Measurements from ENCODE around the gene ABCA13.

ABCA13 gene

DNA sequence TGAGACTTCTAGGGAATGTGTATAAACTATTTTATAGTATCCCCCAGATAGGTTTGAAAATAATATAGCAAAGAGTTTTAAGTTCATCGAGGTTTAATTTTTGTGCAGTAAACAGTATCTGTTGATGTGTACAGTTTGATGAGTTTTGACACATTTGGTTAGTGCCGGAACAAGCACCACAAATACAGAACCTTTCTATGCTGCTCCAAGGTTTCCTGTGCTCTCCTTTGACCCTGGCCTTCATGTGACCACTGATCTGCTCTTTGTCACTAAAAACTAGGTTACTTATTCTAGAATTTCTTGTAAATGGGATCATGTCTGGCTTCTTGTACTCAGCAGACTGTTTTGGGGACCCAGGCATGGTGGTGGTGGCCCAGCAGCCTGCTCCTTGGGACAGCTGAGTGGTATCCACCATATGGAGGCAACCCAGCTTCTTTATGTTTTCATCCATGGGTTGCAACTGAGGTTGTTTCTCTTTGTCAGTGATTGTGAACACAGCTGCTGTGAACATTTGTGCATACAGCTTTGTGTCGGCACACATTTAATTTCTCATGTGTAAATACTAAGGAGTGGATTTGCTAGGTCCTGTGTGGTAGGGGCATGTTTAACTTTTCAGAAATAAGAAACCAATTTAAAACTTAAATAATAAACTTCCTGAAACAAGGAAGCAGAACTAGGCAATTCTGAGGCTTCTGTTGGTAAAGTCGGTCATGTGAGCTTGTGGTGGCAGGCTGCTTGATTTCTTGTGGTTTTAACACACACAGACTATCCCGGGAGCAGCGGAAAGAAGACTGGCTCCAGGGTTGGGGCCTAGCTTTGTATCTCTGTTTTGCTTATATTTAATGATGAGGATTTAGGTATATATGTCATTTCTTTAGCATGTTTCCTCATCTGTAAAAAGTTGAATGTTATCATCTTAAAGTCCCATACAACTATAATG lies 219.4 kb downstream of the ABCA13 start:
- DNase-seq (ENCODE audit: extremely low spot score): no peak
- ChIA-PET CTCF (no interaction called here), POLR2A (no interaction called here)
- TF ChIP-seq FOXA1 (IDR thresholded peaks at IDR 0.05) (no peak), ARNT (IDR thresholded peaks at IDR 0.05) (no peak), TARDBP (IDR thresholded peaks at IDR 0.05) (no peak), FOXM1 (IDR thresholded peaks at IDR 0.05; ENCODE audit: borderline replicate concordance) (no peak), ELF4 (IDR thresholded peaks at IDR 0.05) (no peak), BHLHE40 (IDR thresholded peaks at IDR 0.05; ENCODE audit: borderline replicate concordance) (no peak), CTBP1 (IDR thresholded peaks at IDR 0.05; ENCODE audit: borderline replicate concordance) (no peak), L3MBTL2 (conservative IDR thresholded peaks at IDR 0.05) (no peak)
- TF ChIP-seq, protein P1, sequence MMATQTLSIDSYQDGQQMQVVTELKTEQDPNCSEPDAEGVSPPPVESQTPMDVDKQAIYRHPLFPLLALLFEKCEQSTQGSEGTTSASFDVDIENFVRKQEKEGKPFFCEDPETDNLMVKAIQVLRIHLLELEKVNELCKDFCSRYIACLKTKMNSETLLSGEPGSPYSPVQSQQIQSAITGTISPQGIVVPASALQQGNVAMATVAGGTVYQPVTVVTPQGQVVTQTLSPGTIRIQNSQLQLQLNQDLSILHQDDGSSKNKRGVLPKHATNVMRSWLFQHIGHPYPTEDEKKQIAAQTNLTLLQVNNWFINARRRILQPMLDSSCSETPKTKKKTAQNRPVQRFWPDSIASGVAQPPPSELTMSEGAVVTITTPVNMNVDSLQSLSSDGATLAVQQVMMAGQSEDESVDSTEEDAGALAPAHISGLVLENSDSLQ (IDR thresholded peaks at IDR 0.05): no peak

DNA sequence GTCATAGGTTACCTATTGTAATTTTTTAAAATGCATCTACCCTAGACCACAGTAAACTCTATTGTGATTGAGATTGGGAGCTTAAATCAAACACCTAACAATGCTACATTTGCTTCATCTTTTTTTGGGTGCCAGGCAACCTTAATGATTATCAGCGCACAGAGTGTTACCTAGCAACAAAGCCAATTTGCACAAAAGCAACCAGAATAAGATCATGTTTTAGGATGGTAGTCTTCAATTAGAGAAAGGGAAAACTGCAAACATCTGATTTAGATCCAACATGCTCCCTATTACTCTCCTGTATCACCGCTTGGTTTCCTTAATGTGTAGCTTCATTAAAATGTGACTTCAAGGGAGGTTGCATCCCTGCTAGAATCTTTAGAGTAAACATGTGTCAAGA lies 226.9 kb downstream of the ABCA13 start:
- POLR2A ChIA-PET: no interaction called here
- CTCF ChIA-PET: no interaction called here
- TF ChIP-seq, protein P1 (IDR thresholded peaks at IDR 0.05): no peak
- TF ChIP-seq FOXM1 (IDR thresholded peaks at IDR 0.05; ENCODE audit: borderline replicate concordance) (no peak), ELF4 (IDR thresholded peaks at IDR 0.05) (no peak), ZNF384 (IDR thresholded peaks at IDR 0.05) (no peak), HDGF (IDR thresholded peaks at IDR 0.05; ENCODE audit: borderline replicate concordance) (no peak), FOXK2 (IDR thresholded peaks at IDR 0.05) (no peak), BHLHE40 (IDR thresholded peaks at IDR 0.05; ENCODE audit: borderline replicate concordance) (no peak), SP1 (IDR thresholded peaks at IDR 0.05) (no peak), CTBP1 (IDR thresholded peaks at IDR 0.05; ENCODE audit: borderline replicate concordance) (no peak), L3MBTL2 (conservative IDR thresholded peaks at IDR 0.05) (no peak), ARNT (IDR thresholded peaks at IDR 0.05) (no peak), TARDBP (IDR thresholded peaks at IDR 0.05) (no peak)
- no peak for DNase-seq (ENCODE audit: extremely low spot score)

DNA sequence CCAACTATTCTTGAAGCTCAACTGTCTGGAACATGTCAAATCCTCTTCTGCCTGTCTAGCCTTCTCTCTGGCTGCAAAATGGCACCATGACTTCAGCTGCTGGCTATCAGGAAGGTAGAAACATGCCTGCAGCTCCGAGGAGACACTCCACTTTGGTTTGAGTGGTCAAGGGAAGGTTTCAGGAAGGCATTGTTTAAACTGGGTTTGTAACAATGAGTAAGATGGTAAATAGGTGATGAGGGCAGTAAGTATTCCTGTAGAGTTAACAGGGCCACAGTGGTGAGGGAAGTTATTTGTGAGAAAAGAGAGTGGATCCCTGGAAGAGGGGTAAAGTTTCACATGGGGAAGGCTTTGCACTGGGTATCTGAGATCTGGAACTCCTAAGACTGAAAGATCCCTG lies 231.5 kb downstream of the ABCA13 start:
- TF ChIP-seq FOXM1 (IDR thresholded peaks at IDR 0.05; ENCODE audit: borderline replicate concordance) (no peak), HDGF (IDR thresholded peaks at IDR 0.05; ENCODE audit: borderline replicate concordance) (no peak), ARNT (IDR thresholded peaks at IDR 0.05) (no peak), BHLHE40 (IDR thresholded peaks at IDR 0.05; ENCODE audit: borderline replicate concordance) (no peak), TARDBP (IDR thresholded peaks at IDR 0.05) (no peak), ELF4 (IDR thresholded peaks at IDR 0.05) (no peak), ZNF384 (IDR thresholded peaks at IDR 0.05) (no peak), NFRKB (IDR thresholded peaks at IDR 0.05) (no peak), SP1 (IDR thresholded peaks at IDR 0.05) (no peak), LEF1 (IDR thresholded peaks at IDR 0.05; ENCODE audit: borderline replicate concordance) (no peak), FOXK2 (IDR thresholded peaks at IDR 0.05) (no peak), CTBP1 (IDR thresholded peaks at IDR 0.05; ENCODE audit: borderline replicate concordance) (no peak), L3MBTL2 (conservative IDR thresholded peaks at IDR 0.05) (no peak)
- TF ChIP-seq, protein P1 (IDR thresholded peaks at IDR 0.05): no peak
- CTCF ChIA-PET: no interaction called here
- POLR2A ChIA-PET: no interaction called here
- DNase-seq (ENCODE audit: extremely low spot score): no peak

DNA sequence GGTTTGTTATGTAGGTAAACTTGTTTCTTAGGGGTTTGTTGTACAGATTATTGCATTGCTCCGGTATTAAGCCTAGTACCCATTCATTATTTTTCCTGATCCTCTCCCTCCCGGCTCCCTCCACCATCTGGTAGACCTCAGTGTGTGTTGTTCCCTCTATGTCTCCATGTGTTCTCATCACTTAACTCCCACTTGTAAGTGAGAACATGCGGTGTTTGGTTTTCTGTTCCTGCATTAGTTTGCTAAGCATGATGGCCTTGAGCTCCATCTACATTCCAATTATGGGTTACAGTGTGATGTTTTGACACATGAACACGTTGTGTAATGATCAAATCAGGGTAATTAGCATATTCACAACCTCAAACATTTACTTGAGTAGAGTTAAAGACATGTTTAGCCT lies 237.5 kb downstream of the ABCA13 start:
- no peak for TF ChIP-seq L3MBTL2 (conservative IDR thresholded peaks at IDR 0.05)
- TF ChIP-seq ARNT (IDR thresholded peaks at IDR 0.05): no peak
- no peak for TF ChIP-seq SP1 (IDR thresholded peaks at IDR 0.05)
- TF ChIP-seq FOXK2 (IDR thresholded peaks at IDR 0.05): no peak
- TF ChIP-seq HDGF (IDR thresholded peaks at IDR 0.05; ENCODE audit: borderline replicate concordance): no peak
- TF ChIP-seq SUZ12 (IDR thresholded peaks at IDR 0.05): no peak
- TF ChIP-seq LEF1 (IDR thresholded peaks at IDR 0.05; ENCODE audit: borderline replicate concordance): no peak
- TF ChIP-seq BHLHE40 (IDR thresholded peaks at IDR 0.05; ENCODE audit: borderline replicate concordance): no peak
- no peak for TF ChIP-seq TARDBP (IDR thresholded peaks at IDR 0.05)
- no peak for TF ChIP-seq CTBP1 (IDR thresholded peaks at IDR 0.05; ENCODE audit: borderline replicate concordance)
- no peak for TF ChIP-seq FOXM1 (IDR thresholded peaks at IDR 0.05; ENCODE audit: borderline replicate concordance)
- no peak for TF ChIP-seq ELF4 (IDR thresholded peaks at IDR 0.05)
- TF ChIP-seq, protein P1 (IDR thresholded peaks at IDR 0.05): no peak
- no peak for TF ChIP-seq FOXA1 (IDR thresholded peaks at IDR 0.05)
- TF ChIP-seq ZNF384 (IDR thresholded peaks at IDR 0.05): no peak
- TF ChIP-seq NFRKB (IDR thresholded peaks at IDR 0.05): no peak
- no peak for DNase-seq (ENCODE audit: extremely low spot score)
- ChIA-PET CTCF (no interaction called here), POLR2A (no interaction called here)

DNA sequence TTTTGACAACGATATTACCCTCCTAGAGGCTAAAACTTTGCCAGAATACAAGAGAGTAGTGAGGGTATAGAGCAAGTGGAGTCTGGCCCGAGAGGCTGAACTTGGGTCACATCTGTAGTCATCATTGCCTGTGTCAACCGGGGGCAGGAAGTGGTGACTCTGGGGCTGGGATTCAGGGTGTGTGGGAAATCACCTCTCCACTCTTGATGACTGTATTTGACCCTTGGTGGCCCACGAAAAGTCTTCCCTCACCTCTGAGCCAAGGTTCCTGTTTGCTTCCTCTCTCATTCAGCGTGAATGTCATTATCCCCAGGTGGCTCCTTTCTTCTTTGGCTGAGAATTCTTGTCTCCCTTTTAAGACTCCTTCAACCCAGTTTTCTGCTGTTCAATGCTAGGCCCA lies 240.4 kb downstream of the ABCA13 start:
- ChIA-PET POLR2A (no interaction called here), CTCF (no interaction called here)
- TF ChIP-seq L3MBTL2 (conservative IDR thresholded peaks at IDR 0.05): no peak
- no peak for TF ChIP-seq FOXA1 (IDR thresholded peaks at IDR 0.05)
- no peak for TF ChIP-seq SP1 (IDR thresholded peaks at IDR 0.05)
- DNase-seq (ENCODE audit: extremely low spot score): no peak
